Omental fat pad (tissue), 4 donors: ENCODE data around the gene ARIH2. TPM values are rescaled to one million over a fixed set of nuclear protein-coding genes. Genes with fewer than 3 reads are reported as not detected.
A peak's percentile ranks its signal among the peaks of the same experiment; 100 is the strongest.
"Not testable (repeated sequence)": the region's sequence is repeated elsewhere in the genome, so short reads cannot be mapped to it uniquely, and the experiment has no call there.

Experiments used
- ATAC-seq: fragments of 150-250 bp; one replicate; pipeline ENCODE4 v1.9.1; 2016; ENCODE audit warnings: mild to moderate bottlenecking, moderate library complexity; ENCODE audit not compliant: low FRiP score
- DNase-seq: peaks from one replicate; pipeline ENCODE4 v3.0.0-alpha.2; 2019; ENCODE audit warnings: low spot score
- total RNA-seq, 4 donors: library from RNA; depleted of rRNA; stranded (reverse); fragments of >200 nt; gene quantifications; one replicate each; pipeline ENCODE4 v1.1.0, GENCODE V29; 2016
- TF ChIP-seq, protein P1 (sequence below), 3 donors: fragments of 450-650 bp; IDR thresholded peaks; one replicate each; pipeline ENCODE4 v1.5.1; 2016 to 2017; ENCODE audit warnings: antibody characterized with exemption in 3 of 3, mild to moderate bottlenecking in 3 of 3, moderate library complexity in 2 of 3

ARIH2 gene
- total RNA-seq, 4 donors from 2014 or later = 80.4 to 122 (median 97.8) TPM

DNA sequence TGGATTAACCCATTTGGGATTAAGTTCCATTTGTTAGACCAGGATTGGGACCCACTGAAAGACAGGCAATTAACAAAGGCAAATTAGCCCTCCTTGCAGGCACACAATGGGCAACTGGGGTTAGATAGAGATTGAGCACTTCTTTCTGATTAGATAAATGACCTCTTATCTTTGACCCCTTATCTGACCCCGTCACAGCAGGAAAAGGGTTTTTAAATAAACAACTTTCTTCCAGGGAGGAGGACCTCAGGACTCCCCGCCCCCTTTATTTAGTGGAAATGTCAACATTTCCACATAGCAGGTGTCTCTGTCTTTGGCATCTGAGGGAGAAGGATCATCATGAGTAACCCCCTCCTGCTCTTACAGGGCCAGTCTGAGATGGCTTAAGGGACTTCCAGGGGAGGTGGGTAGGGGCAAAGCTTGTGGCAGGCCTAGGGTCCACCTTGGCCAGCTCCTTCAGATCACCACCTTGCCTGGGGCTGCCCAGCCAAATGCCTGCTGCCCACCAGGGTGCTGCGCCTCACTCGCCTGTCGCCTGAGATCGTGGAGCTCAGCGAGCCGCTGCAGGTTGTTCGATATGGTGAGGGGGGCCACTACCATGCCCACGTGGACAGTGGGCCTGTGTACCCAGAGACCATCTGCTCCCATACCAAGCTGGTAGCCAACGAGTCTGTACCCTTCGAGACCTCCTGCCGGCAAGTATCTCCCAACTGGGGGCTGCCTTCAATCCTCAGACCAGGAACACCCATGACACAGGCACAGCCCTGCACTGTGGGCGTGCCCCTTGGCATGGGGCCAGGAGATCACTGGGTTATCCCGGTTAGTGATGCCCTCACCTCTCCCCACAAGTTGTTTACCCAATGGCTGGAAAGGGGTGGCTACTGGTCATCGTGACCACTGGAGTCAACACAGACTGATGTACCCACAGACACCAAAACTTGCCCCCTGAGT is 86.0 kb downstream of the ARIH2 start:
- ATAC-seq (no peak), DNase-seq (no peak)
- TF ChIP-seq, protein P1, sequence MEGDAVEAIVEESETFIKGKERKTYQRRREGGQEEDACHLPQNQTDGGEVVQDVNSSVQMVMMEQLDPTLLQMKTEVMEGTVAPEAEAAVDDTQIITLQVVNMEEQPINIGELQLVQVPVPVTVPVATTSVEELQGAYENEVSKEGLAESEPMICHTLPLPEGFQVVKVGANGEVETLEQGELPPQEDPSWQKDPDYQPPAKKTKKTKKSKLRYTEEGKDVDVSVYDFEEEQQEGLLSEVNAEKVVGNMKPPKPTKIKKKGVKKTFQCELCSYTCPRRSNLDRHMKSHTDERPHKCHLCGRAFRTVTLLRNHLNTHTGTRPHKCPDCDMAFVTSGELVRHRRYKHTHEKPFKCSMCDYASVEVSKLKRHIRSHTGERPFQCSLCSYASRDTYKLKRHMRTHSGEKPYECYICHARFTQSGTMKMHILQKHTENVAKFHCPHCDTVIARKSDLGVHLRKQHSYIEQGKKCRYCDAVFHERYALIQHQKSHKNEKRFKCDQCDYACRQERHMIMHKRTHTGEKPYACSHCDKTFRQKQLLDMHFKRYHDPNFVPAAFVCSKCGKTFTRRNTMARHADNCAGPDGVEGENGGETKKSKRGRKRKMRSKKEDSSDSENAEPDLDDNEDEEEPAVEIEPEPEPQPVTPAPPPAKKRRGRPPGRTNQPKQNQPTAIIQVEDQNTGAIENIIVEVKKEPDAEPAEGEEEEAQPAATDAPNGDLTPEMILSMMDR (IDR thresholded peaks at IDR 0.05) = no peak

DNA sequence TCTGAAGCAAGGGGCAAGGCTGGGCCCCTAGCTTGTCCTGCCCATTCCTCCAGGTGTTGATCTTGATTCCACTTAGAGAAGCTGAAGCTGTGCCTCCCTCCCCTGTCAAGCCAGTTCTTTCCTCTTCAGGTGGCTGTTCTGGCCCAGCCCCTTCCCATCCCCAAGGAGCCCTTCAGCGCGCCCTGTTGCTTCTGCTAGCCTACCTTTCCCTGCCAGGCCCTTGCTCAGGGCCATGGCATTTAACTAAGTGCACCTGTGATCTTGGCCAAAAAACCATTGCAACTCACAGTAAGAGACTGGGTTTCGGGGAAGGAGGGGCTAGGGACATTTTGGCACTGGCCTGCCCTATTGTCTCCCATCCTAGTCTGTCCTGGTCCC is 86.7 kb downstream of the ARIH2 start:
- ATAC-seq = no peak
- TF ChIP-seq, protein P1 (IDR thresholded peaks at IDR 0.05) = no peak
- no peak for DNase-seq

GRCh38 chr3:49005998-49006397 is 87.4 kb downstream of the ARIH2 start:
- DNase-seq (no peak), ATAC-seq (no peak)
- TF ChIP-seq, protein P1 (IDR thresholded peaks at IDR 0.05) = no peak

DNA sequence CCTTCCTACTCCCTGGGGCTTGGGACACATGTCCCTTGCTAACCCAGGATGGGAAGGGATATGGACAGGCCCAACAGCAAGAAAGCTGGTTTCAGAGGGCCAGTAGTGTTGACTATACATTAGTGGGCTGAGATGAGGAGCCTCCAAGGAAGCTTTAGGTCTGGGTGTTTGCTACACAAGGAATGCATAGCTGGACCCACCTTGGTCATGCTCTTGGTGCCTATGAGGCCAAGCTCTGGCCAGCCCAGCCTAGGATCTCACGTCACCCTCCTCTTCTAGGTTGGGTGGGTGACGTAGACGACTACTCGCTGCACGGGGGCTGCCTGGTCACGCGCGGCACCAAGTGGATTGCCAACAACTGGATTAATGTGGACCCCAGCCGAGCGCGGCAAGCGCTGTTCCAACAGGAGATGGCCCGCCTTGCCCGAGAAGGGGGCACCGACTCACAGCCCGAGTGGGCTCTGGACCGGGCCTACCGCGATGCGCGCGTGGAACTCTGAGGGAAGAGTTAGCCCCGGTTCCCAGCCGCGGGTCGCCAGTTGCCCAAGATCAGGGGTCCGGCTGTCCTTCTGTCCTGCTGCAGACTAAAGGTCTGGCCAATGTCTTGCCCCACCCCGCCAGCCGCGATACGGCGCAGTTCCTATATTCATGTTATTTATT is 87.9 kb downstream of the ARIH2 start:
- no peak for DNase-seq
- peak; percentile 29 for ATAC-seq
- TF ChIP-seq, protein P1 (IDR thresholded peaks at IDR 0.05) = no peak

GRCh38 chr3:49007068-49007770 is 88.6 kb downstream of the ARIH2 start, which contains the start of gene WDR6:
WDR6 (plus strand) TSS chr3:49007391; CDS start chr3:49007432, 41 bp downstream.
- peak; percentile 93 for DNase-seq
- TF ChIP-seq, protein P1 (IDR thresholded peaks at IDR 0.05) = no peak
- peak; percentile 92 for ATAC-seq

DNA sequence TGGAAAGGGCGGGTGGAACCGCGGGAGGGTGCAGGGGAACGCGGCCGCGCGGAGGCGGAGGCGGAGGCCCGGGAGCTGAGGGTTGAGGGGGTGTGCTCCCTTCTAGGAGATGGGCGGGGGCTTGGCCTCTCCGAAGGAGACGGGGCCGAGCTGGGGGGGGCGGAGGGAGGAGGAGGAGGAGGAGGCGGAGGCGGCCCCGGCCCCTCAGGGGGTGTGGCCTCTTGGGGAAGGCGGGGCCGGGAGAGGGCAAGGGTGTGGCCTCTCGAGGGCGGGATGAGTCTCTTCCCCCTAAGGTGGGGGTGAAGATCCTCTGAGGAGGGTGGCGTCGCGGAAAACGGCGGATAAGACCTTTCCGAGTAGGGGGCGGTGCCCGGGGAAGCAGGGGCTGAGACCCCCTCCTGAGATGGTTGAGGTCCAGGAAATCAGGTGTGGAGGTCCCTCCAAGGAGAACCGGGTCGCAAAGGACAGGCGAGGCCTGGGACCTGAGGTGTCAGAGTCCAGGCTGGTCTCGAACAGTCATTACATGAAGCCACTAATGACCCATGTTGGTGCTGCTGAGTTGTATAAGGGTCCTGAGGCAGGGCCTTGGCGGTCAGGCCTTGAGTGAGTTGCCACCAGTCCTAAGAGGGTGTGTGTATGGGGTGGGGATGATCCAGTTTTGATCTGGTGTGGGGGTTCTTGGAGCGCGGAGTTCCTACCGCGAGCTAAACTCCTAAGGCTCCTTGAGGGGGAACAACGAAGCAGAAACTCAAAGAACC is 89.3 kb downstream of the ARIH2 start:
- TF ChIP-seq, protein P1 (IDR thresholded peaks at IDR 0.05) = no peak
- DNase-seq (no peak), ATAC-seq (peak; percentile 72)

GRCh38 chr3:49008627-49009026 is 90.0 kb downstream of the ARIH2 start:
- not testable (repeated sequence) for ATAC-seq

More at GRCh38 chr3:49008627-49009026, 90.0 kb downstream of the ARIH2 start:
- not testable (repeated sequence) for DNase-seq
